CD4-positive, alpha-beta T cell (primary cell): ENCODE results near the gene FRMPD1. TPM values are rescaled to one million over a fixed set of nuclear protein-coding genes. Genes with fewer than 3 reads are reported as not detected.
"Not testable (repeated sequence)": the region's sequence is repeated elsewhere in the genome, so short reads cannot be mapped to it uniquely, and the experiment has no call there.

Experiments used
- ATAC-seq: fragments of 200-7000 bp; cut with Tn5 transposase; one replicate; pipeline ENCODE4 v1.10.0; 2022; ENCODE audit warnings: mild to moderate bottlenecking; ENCODE audit not compliant: poor library complexity
- CTCF ChIA-PET: fragments of 350-600 bp; sonication (Branson Sonifier 250); formaldehyde crosslinking; loops from one replicate; lab custom pipeline; 2021; ENCODE audit warnings: antibody characterized with exemption, inconsistent platforms; lab: Charles Lee
- POLR2A ChIA-PET: fragments of 350-600 bp; sonication (Branson Sonifier 250); formaldehyde crosslinking; loops from one replicate; lab custom pipeline; 2021; ENCODE audit warnings: antibody characterized with exemption, inconsistent platforms; lab: Charles Lee
- DNase-seq, 14 experiments: peaks; one replicate each; pipeline ENCODE4 v3.0.0-alpha.2; 2013 to 2020; ENCODE audit warnings: mixed read lengths in 2 of 14
- H3K27ac ChIP-seq, 2 donors: one replicate each; pipeline versions ENCODE4 v1.5.1 to v1.7.0; 2013; ENCODE audit warnings: low read length in 2 of 2, low read depth in 1 of 2, mild to moderate bottlenecking in 1 of 2
- H3K27me3 ChIP-seq, 2 experiments: 1 replicate in 1 of 2; 2 replicates in 1 of 2; pipeline versions ENCODE4 v1.6.1 to v1.7.0; 2013; ENCODE audit warnings: low read length in 2 of 2, control low read depth in 1 of 2, mild to moderate bottlenecking in 1 of 2, moderate library complexity in 1 of 2; ENCODE audit not compliant: insufficient read depth in 2 of 2, control insufficient read depth in 1 of 2
- H3K36me3 ChIP-seq: one replicate; pipeline ENCODE4 v1.6.1; 2013; ENCODE audit warnings: low read length, control low read depth; ENCODE audit not compliant: insufficient read depth
- H3K4me1 ChIP-seq: one replicate; pipeline ENCODE4 v1.6.1; 2013; ENCODE audit warnings: low read length, control low read depth; ENCODE audit not compliant: insufficient read depth
- H3K4me3 ChIP-seq: one replicate; pipeline ENCODE4 v1.5.1; 2013; ENCODE audit warnings: mild to moderate bottlenecking, low read length, moderate library complexity
- H3K9me3 ChIP-seq, 2 experiments: 1 replicate in 1 of 2; 2 replicates in 1 of 2; pipeline versions ENCODE4 v1.6.1 to v1.7.0; 2013; ENCODE audit warnings: low read length in 2 of 2, mild to moderate bottlenecking in 2 of 2, control low read depth in 1 of 2, moderate library complexity in 1 of 2; ENCODE audit not compliant: control insufficient read depth in 1 of 2, insufficient read depth in 1 of 2
- H3K27ac Mint-ChIP-seq: one replicate; pipeline ENCODE4 v1.8.0; 2020; ENCODE audit warnings: mixed read lengths
- H3K27me3 Mint-ChIP-seq: one replicate; pipeline ENCODE4 v1.8.0; 2021; ENCODE audit warnings: mixed read lengths
- H3K36me3 Mint-ChIP-seq: one replicate; pipeline ENCODE4 v1.8.0; 2021; ENCODE audit warnings: low read depth, mixed read lengths
- H3K4me1 Mint-ChIP-seq: one replicate; pipeline ENCODE4 v1.8.0; 2021; ENCODE audit warnings: low read depth, mixed read lengths
- H3K4me3 Mint-ChIP-seq: one replicate; pipeline ENCODE4 v1.8.0; 2020; ENCODE audit warnings: mild to moderate bottlenecking, mixed read lengths
- H3K9me3 Mint-ChIP-seq: one replicate; pipeline ENCODE4 v1.8.0; 2020; ENCODE audit warnings: mixed read lengths
- CTCF ChIP-seq: fragments of 200-600 bp; IDR thresholded peaks from one replicate; pipeline ENCODE4 v1.8.0; 2022; ENCODE audit warnings: antibody characterized with exemption, mild to moderate bottlenecking
- intact Hi-C, 2 experiments: fragments of 100-400 bp; cut with DNase I in 1 of 2; cut with micrococcal nuclease in 1 of 2; formaldehyde crosslinking; loops; one replicate each; pipeline versions ENCODE4 v1.15.1 to v1.9.0; 2023 to 2025; cut with DNase I, micrococcal nuclease
- total RNA-seq, 174 experiments: library from RNA in 2 of 174; stranded (reverse) in 2 of 174; gene quantifications; one replicate each; pipeline ENCODE4 v1.2.3 and lab custom pipeline; 2021 to 2026

FRMPD1 gene
- total RNA-seq, 2 experiments from 2014 or later: not detected

- peaks cover 42% of the 10 kb centered on the region for H3K36me3 Mint-ChIP-seq
- Histone ChIP-seq H3K27ac (no peak overlapping the region), H3K27me3 (no peaks in the 10 kb centered on the region), H3K4me1 (no peaks in the 10 kb centered on the region), H3K4me3 (no peak overlapping the region), H3K9me3 (no peaks in the 10 kb centered on the region), H3K36me3 (peaks cover 10% of the 10 kb centered on the region)
- H3K27ac Mint-ChIP-seq: no peak overlapping the region
- H3K27me3 Mint-ChIP-seq: no peaks in the 10 kb centered on the region
- ChIA-PET POLR2A (interaction anchor here (0.6 kb wide), 1 partner anchor 23 kb away, joined by 4 read pairs; no protein-coding TSS in a partner anchor), CTCF (interaction anchor here (0.7 kb wide), 1 partner anchor 18 kb away, joined by 3 read pairs; no protein-coding TSS in a partner anchor)
- intact Hi-C loops: no loop called here
- no peak overlapping the region for H3K4me3 Mint-ChIP-seq
- no peak for ATAC-seq
- H3K4me1 Mint-ChIP-seq: peaks cover 14% of the 10 kb centered on the region
- DNase-seq: no peak
- H3K9me3 Mint-ChIP-seq: no peaks in the 10 kb centered on the region
- TF ChIP-seq CTCF: no peak
Measured at GRCh38 chr9:37760416-37761161, 109.8 kb downstream of the FRMPD1 start.

GRCh38 chr9:37761511-37761910 lies 110.8 kb downstream of the FRMPD1 start:
- intact Hi-C loops: no loop called here
- Mint-ChIP-seq H3K4me3 (no peak overlapping the region), H3K27ac (no peak overlapping the region), H3K36me3 (peaks cover 47% of the 10 kb centered on the region), H3K27me3 (no peaks in the 10 kb centered on the region), H3K9me3 (no peaks in the 10 kb centered on the region), H3K4me1 (peaks cover 12% of the 10 kb centered on the region)
- ChIA-PET CTCF (no interaction called here), POLR2A (no interaction called here)
- ATAC-seq: no peak
- Histone ChIP-seq H3K27ac (no peak overlapping the region), H3K36me3 (peaks cover 10% of the 10 kb centered on the region), H3K4me1 (no peaks in the 10 kb centered on the region), H3K4me3 (no peak overlapping the region), H3K9me3 (no peaks in the 10 kb centered on the region), H3K27me3 (no peaks in the 10 kb centered on the region)
- no peak for TF ChIP-seq CTCF
- no peak for DNase-seq

- H3K27me3 ChIP-seq, H3K27ac Mint-ChIP-seq, CTCF ChIA-PET, H3K4me3 Mint-ChIP-seq, H3K27ac ChIP-seq, H3K9me3 Mint-ChIP-seq, H3K27me3 Mint-ChIP-seq, H3K4me1 Mint-ChIP-seq, intact Hi-C loops, POLR2A ChIA-PET, ATAC-seq, H3K4me1 ChIP-seq, H3K4me3 ChIP-seq, DNase-seq, H3K9me3 ChIP-seq: not testable (repeated sequence)
- peaks cover 30% of the 10 kb centered on the region for H3K36me3 ChIP-seq
- H3K36me3 Mint-ChIP-seq: peaks cover 74% of the 10 kb centered on the region
Measured at GRCh38 chr9:37765263-37765662, 114.5 kb downstream of the FRMPD1 start.
